ENCODE data around the gene ZC3H12C. TPM values are rescaled to one million over a fixed set of nuclear protein-coding genes. Genes with fewer than 3 reads are reported as not detected.

Gene ZC3H12C
- total RNA-seq, 1 donor from 2014 or later = 11.4 TPM

GRCh38 chr11:110110854-110111253 is 17.7 kb downstream of the ZC3H12C start:
- H3K4me1 ChIP-seq = no peaks in the 10 kb centered on the region
- H3K4me3 ChIP-seq = no peak overlapping the region
- no peaks in the 10 kb centered on the region for H3K27me3 ChIP-seq (ENCODE audit: low read depth)
- H3K36me3 ChIP-seq = peaks cover 7% of the 10 kb centered on the region
- ATAC-seq = no peak
- no peak overlapping the region for H3K27ac ChIP-seq
- peaks cover 6% of the 10 kb centered on the region for H3K9me3 ChIP-seq
- intact Hi-C loops (cut with DNase I) = no loop called here
- TF ChIP-seq CTCF (IDR thresholded peaks at IDR 0.05) = no peak
- no peak for DNase-seq

GRCh38 chr11:110112457-110112856 is 19.3 kb downstream of the ZC3H12C start:
- Histone ChIP-seq H3K27me3 (ENCODE audit: low read depth) (no peaks in the 10 kb centered on the region), H3K36me3 (peaks cover 7% of the 10 kb centered on the region), H3K4me3 (no peak overlapping the region), H3K4me1 (no peaks in the 10 kb centered on the region), H3K9me3 (no peaks in the 10 kb centered on the region), H3K27ac (no peak overlapping the region)
- TF ChIP-seq CTCF (IDR thresholded peaks at IDR 0.05) = no peak
- ATAC-seq (no peak), DNase-seq (no peak)
- intact Hi-C loops (cut with DNase I) = no loop called here

- H3K27me3 ChIP-seq (ENCODE audit: low read depth) = no peaks in the 10 kb centered on the region
- no peak for DNase-seq
- H3K36me3 ChIP-seq = peaks cover 7% of the 10 kb centered on the region
- no peak for ATAC-seq
- intact Hi-C loops (cut with DNase I) = no loop called here
- H3K4me3 ChIP-seq = no peak overlapping the region
- H3K4me1 ChIP-seq = no peaks in the 10 kb centered on the region
- no peak overlapping the region for H3K27ac ChIP-seq
- no peaks in the 10 kb centered on the region for H3K9me3 ChIP-seq
- TF ChIP-seq CTCF (IDR thresholded peaks at IDR 0.05) = no peak
These were observed 20.3 kb downstream of the ZC3H12C start for GRCh38 chr11:110113505-110113904.

- no peak for TF ChIP-seq CTCF (IDR thresholded peaks at IDR 0.05)
- DNase-seq = no peak
- ATAC-seq = no peak
- Histone ChIP-seq H3K4me1 (no peaks in the 10 kb centered on the region), H3K9me3 (no peaks in the 10 kb centered on the region), H3K27ac (no peak overlapping the region), H3K4me3 (no peak overlapping the region), H3K27me3 (ENCODE audit: low read depth) (no peaks in the 10 kb centered on the region), H3K36me3 (peaks cover 7% of the 10 kb centered on the region)
- intact Hi-C loops (cut with DNase I) = no loop called here
These were observed 20.8 kb downstream of the ZC3H12C start for GRCh38 chr11:110113973-110114372.

- no peak for TF ChIP-seq CTCF (IDR thresholded peaks at IDR 0.05)
- H3K27ac ChIP-seq = no peak overlapping the region
- peaks cover 8% of the 10 kb centered on the region for H3K4me1 ChIP-seq
- intact Hi-C loops (cut with DNase I) = no loop called here
- peaks cover 7% of the 10 kb centered on the region for H3K36me3 ChIP-seq
- ATAC-seq = no peak
- no peak for DNase-seq
- H3K9me3 ChIP-seq = no peaks in the 10 kb centered on the region
- H3K27me3 ChIP-seq (ENCODE audit: low read depth) = no peaks in the 10 kb centered on the region
- H3K4me3 ChIP-seq = no peak overlapping the region
These were observed 26.1 kb downstream of the ZC3H12C start for GRCh38 chr11:110119317-110119716.

GRCh38 chr11:110121204-110121603 is 28.0 kb downstream of the ZC3H12C start:
- DNase-seq (no peak), ATAC-seq (peak in 1 of 2 donors; percentile 52)

More at GRCh38 chr11:110121204-110121603, 28.0 kb downstream of the ZC3H12C start:
- no peaks in the 10 kb centered on the region for H3K27me3 ChIP-seq (ENCODE audit: low read depth)
- H3K27ac ChIP-seq = no peak overlapping the region
- intact Hi-C loops (cut with DNase I) = no loop called here
- TF ChIP-seq CTCF (IDR thresholded peaks at IDR 0.05) = no peak
- H3K4me3 ChIP-seq = no peak overlapping the region
- H3K9me3 ChIP-seq = no peaks in the 10 kb centered on the region
- H3K4me1 ChIP-seq = peaks cover 8% of the 10 kb centered on the region
- H3K36me3 ChIP-seq = no peaks in the 10 kb centered on the region
